B cell (primary cell): ENCODE results near the gene TSC22D1. TPM values are rescaled to one million over a fixed set of nuclear protein-coding genes. Genes with fewer than 3 reads are reported as not detected.

ENCODE experiments used
- ATAC-seq: fragments of 200-7000 bp; cut with Tn5 transposase; one replicate; pipeline ENCODE4 v1.10.0; 2021; ENCODE audit warnings: low read depth, mild to moderate bottlenecking, moderate number of reproducible peaks, moderate library complexity
- CTCF ChIA-PET: fragments of 350-600 bp; sonication (Branson Sonifier 250); formaldehyde crosslinking; loops from one replicate; lab custom pipeline; 2021; ENCODE audit warnings: antibody characterized with exemption, inconsistent platforms; lab: Charles Lee
- POLR2A ChIA-PET: fragments of 350-600 bp; sonication (Branson Sonifier 250); formaldehyde crosslinking; loops from one replicate; lab custom pipeline; 2021; ENCODE audit warnings: antibody characterized with exemption; lab: Charles Lee
- DNase-seq: peaks from one replicate; pipeline ENCODE4 v3.0.0; 2013
- H2AFZ ChIP-seq: 2 replicates; pipeline ENCODE4 v1.6.1; 2012; ENCODE audit warnings: mild to moderate bottlenecking, low read depth, low read length; ENCODE audit not compliant: insufficient read depth, poor library complexity, severe bottlenecking
- H3K27ac ChIP-seq, 2 donors: 1 replicate in 1 of 2; 2 replicates in 1 of 2; pipeline ENCODE4 v1.5.1; 2012 to 2013; ENCODE audit warnings: low read length in 2 of 2, mild to moderate bottlenecking in 2 of 2, moderate library complexity in 1 of 2
- H3K27me3 ChIP-seq, 4 experiments: fragments of 200-600 bp in 1 of 4; sonication (generic) in 1 of 4; replicated peaks in 1 of 4; 1 replicate in 2 of 4; 2 replicates in 2 of 4; pipeline versions ENCODE4 v1.6.1 to v1.7.0; 2013 to 2016; ENCODE audit warnings: low read length in 3 of 4, mild to moderate bottlenecking in 2 of 4, mixed read lengths in 1 of 4, moderate library complexity in 1 of 4; ENCODE audit not compliant: insufficient read depth in 4 of 4, control insufficient read depth in 3 of 4; ENCODE audit errors: control extremely low read depth in 1 of 4
- H3K36me3 ChIP-seq, 2 experiments: replicated peaks in 1 of 2; 1 replicate in 1 of 2; 2 replicates in 1 of 2; pipeline versions ENCODE4 v1.6.1 to v1.7.1; 2013; ENCODE audit warnings: low read length in 1 of 2; ENCODE audit not compliant: insufficient read depth in 2 of 2, control insufficient read depth in 1 of 2; ENCODE audit errors: control extremely low read depth in 1 of 2, extremely low read depth in 1 of 2
- H3K4me1 ChIP-seq, 2 donors: fragments of 200-600 bp in 1 of 2; sonication (generic) in 1 of 2; 1 replicate in 1 of 2; 2 replicates in 1 of 2; pipeline versions ENCODE4 v1.5.1 to v1.6.1; 2013 to 2017; ENCODE audit warnings: low read length in 2 of 2; ENCODE audit not compliant: control insufficient read depth in 2 of 2, insufficient read depth in 2 of 2
- H3K4me2 ChIP-seq: replicated peaks from 2 replicates; pipeline ENCODE3; 2012; ENCODE audit warnings: mild to moderate bottlenecking, low read depth, low read length; ENCODE audit not compliant: poor library complexity, severe bottlenecking
- H3K4me3 ChIP-seq, 5 experiments: fragments of 200-600 bp in 1 of 5; sonication (generic) in 1 of 5; 1 replicate in 3 of 5; 2 replicates in 2 of 5; pipeline versions ENCODE4 v1.5.1 to v1.7.0; 2011 to 2016; ENCODE audit warnings: low read length in 4 of 5, mild to moderate bottlenecking in 4 of 5, low read depth in 2 of 5, control low read depth in 1 of 5, moderate library complexity in 1 of 5; ENCODE audit not compliant: insufficient read depth in 1 of 5; ENCODE audit errors: control extremely low read depth in 1 of 5, extremely low read depth in 1 of 5
- H3K79me2 ChIP-seq: fragments of 200-600 bp; sonication (generic); one replicate; pipeline ENCODE4 v1.6.0; 2016; ENCODE audit warnings: low read length; ENCODE audit not compliant: control insufficient read depth, insufficient read depth
- H3K9ac ChIP-seq: fragments of 200-600 bp; sonication (generic); 2 replicates; pipeline ENCODE4 v1.6.1; 2017; ENCODE audit warnings: mild to moderate bottlenecking, low read length, moderate library complexity
- H3K9me3 ChIP-seq, 3 donors: one replicate each; pipeline versions ENCODE4 v1.6.1 to v1.7.1; 2013; ENCODE audit warnings: low read length in 2 of 3; ENCODE audit not compliant: control insufficient read depth in 2 of 3, insufficient read depth in 1 of 3; ENCODE audit errors: control extremely low read depth in 1 of 3
- H4K20me1 ChIP-seq: 2 replicates; pipeline ENCODE4 v1.6.0; 2012; ENCODE audit warnings: mild to moderate bottlenecking, low read length; ENCODE audit not compliant: insufficient read depth, control insufficient read depth, poor library complexity, severe bottlenecking
- H3K27ac Mint-ChIP-seq: one replicate; pipeline ENCODE4 v1.8.0; 2021; ENCODE audit warnings: mixed read lengths
- H3K27me3 Mint-ChIP-seq: one replicate; pipeline ENCODE4 v1.8.0; 2021; ENCODE audit warnings: mixed read lengths
- H3K4me1 Mint-ChIP-seq: one replicate; pipeline ENCODE4 v1.8.0; 2021; ENCODE audit warnings: mixed read lengths
- H3K4me3 Mint-ChIP-seq: one replicate; pipeline ENCODE4 v1.8.0; 2021; ENCODE audit warnings: mixed read lengths
- H3K9me3 Mint-ChIP-seq: one replicate; pipeline ENCODE4 v1.8.0; 2022; ENCODE audit warnings: mixed read lengths; ENCODE audit not compliant: insufficient read depth
- EZH2 ChIP-seq: IDR thresholded peaks from 2 replicates; pipeline ENCODE4 v1.6.1; 2012; ENCODE audit warnings: borderline replicate concordance, low read depth, mild to moderate bottlenecking, moderate library complexity, low read length; ENCODE audit not compliant: insufficient read depth, poor library complexity, severe bottlenecking
- WGBS: methylation state at CpG from one replicate; pipeline ENCODE4 v1.1.5; 2013; ENCODE audit warnings: missing lambda C conversion rate; ENCODE audit not compliant: insufficient coverage; 5-methylcytosine and 5-hydroxymethylcytosine counted together
- intact Hi-C: fragments of 100-400 bp; cut with micrococcal nuclease; formaldehyde crosslinking; loops from one replicate; pipeline ENCODE4 v1.10.0; 2022
- polyA plus RNA-seq: library from polyadenylated mRNA; depleted of rRNA; stranded (reverse); fragments of >200 nt; gene quantifications from 2 replicates; pipeline ENCODE4 v1.2.3, GENCODE V29; 2012
- total RNA-seq, 2 donors: library from RNA; stranded (reverse); fragments of 120-200 nt in 1 of 2; gene quantifications; 1 replicate in 1 of 2; 2 replicates in 1 of 2; pipeline versions ENCODE4 v1.2.3 to v1.2.4, GENCODE V29; 2013 to 2022
- TF ChIP-seq, protein P1 (sequence below): fragments of 200-600 bp; IDR thresholded peaks from one replicate; pipeline ENCODE4 v1.8.0; 2022; ENCODE audit warnings: antibody characterized with exemption, mild to moderate bottlenecking

TSC22D1 gene
- total and polyA plus RNA-seq, 2 donors (not counting 1 experiment from before 2014, with no cell fraction given): 7.0 to 36.6 TPM

DNA sequence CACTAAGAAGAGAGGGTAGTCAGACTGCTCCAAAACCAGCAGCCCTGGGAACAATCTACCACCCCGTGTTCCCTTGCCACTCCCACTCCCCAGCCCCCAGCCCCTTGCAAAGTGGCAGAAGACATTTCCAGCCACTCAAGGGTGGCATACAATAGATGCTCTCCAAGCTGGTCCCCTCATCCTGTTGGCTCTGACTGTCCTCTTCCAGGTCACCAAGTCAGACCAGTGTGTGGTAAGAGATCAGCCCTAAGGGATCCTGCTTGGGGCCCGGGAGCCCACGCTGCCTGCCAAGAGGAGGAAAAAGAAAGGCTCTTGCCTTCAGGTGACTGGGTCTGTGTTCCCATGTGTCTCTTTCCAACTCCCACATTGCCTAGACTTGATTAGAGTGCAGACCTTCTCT lies 177.5 kb downstream of the TSC22D1 start:
- no peak overlapping the region for H2AFZ ChIP-seq
- H3K27me3 Mint-ChIP-seq: peaks cover 15% of the 10 kb centered on the region
- no peak overlapping the region for H3K27ac ChIP-seq
- DNase-seq (no peak), ATAC-seq (no peak)
- H3K4me1 Mint-ChIP-seq: no peaks in the 10 kb centered on the region
- no peaks in the 10 kb centered on the region for H3K9me3 Mint-ChIP-seq
- POLR2A ChIA-PET: no interaction called here
- no peak overlapping the region for H3K9ac ChIP-seq
- H3K4me1 ChIP-seq: no peaks in the 10 kb centered on the region
- H3K36me3 ChIP-seq: no peaks in the 10 kb centered on the region
- no CpG with 5 or more reads among the region's 3 CpGs for WGBS
- no peaks in the 10 kb centered on the region for H4K20me1 ChIP-seq
- H3K27me3 ChIP-seq: peaks cover 0 to 2% (median 0%) of the 10 kb centered on the region in 4 experiments
- H3K79me2 ChIP-seq: no peaks in the 10 kb centered on the region
- no peak overlapping the region for H3K4me3 ChIP-seq
- H3K4me2 ChIP-seq: no peak overlapping the region
- no peak overlapping the region for H3K4me3 Mint-ChIP-seq
- TF ChIP-seq, protein P1, sequence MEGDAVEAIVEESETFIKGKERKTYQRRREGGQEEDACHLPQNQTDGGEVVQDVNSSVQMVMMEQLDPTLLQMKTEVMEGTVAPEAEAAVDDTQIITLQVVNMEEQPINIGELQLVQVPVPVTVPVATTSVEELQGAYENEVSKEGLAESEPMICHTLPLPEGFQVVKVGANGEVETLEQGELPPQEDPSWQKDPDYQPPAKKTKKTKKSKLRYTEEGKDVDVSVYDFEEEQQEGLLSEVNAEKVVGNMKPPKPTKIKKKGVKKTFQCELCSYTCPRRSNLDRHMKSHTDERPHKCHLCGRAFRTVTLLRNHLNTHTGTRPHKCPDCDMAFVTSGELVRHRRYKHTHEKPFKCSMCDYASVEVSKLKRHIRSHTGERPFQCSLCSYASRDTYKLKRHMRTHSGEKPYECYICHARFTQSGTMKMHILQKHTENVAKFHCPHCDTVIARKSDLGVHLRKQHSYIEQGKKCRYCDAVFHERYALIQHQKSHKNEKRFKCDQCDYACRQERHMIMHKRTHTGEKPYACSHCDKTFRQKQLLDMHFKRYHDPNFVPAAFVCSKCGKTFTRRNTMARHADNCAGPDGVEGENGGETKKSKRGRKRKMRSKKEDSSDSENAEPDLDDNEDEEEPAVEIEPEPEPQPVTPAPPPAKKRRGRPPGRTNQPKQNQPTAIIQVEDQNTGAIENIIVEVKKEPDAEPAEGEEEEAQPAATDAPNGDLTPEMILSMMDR: no peak
- no peak for TF ChIP-seq EZH2
- no peak overlapping the region for H3K27ac Mint-ChIP-seq
- CTCF ChIA-PET: interaction anchor here (1.6 kb wide), 1 partner anchor 39 kb away, joined by 3 read pairs; no protein-coding TSS in a partner anchor
- H3K9me3 ChIP-seq: no peaks in the 10 kb centered on the region
- intact Hi-C loops: no loop called here

DNA sequence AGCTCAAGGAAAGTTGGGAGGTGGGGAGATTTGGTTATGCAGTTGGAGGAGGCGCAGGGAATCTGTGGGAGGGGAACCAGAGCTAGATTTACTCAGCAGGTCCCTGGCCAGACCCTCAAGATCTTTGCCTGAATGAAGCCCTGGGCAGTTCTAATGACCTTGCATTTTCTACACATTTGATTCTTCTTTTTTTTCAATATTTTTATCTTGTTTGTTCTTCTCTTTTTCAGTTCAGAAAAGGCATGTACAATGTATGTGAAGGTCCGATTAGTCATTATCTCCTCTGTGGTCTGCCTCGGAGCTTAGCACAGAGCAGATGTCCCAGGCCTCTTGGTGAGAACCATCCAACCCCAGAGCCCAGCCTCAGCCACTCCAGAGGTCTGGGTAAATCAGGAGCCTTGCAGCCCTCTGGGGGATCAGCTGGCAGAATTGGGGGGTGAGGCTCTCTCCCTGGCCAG lies 178.3 kb downstream of the TSC22D1 start:
- H4K20me1 ChIP-seq: no peaks in the 10 kb centered on the region
- intact Hi-C loops: no loop called here
- H3K9ac ChIP-seq: no peak overlapping the region
- H3K27me3 ChIP-seq: peaks cover 0 to 2% (median 0%) of the 10 kb centered on the region in 4 experiments
- Mint-ChIP-seq H3K27ac (no peak overlapping the region), H3K4me3 (no peak overlapping the region), H3K27me3 (peaks cover 21% of the 10 kb centered on the region), H3K9me3 (no peaks in the 10 kb centered on the region), H3K4me1 (no peaks in the 10 kb centered on the region)
- CTCF ChIA-PET: interaction anchor here (1.6 kb wide), 1 partner anchor 39 kb away, joined by 3 read pairs; no protein-coding TSS in a partner anchor
- no peak overlapping the region for H2AFZ ChIP-seq
- no peaks in the 10 kb centered on the region for H3K36me3 ChIP-seq
- POLR2A ChIA-PET: interaction anchor here (0.6 kb wide), 1 partner anchor 15 kb away, joined by 3 read pairs; no protein-coding TSS in a partner anchor
- no peak overlapping the region for H3K27ac ChIP-seq
- no peak overlapping the region for H3K4me2 ChIP-seq
- 65% methylated on average over 2 of the region's 3 CpGs for WGBS
- no peaks in the 10 kb centered on the region for H3K4me1 ChIP-seq
- DNase-seq (no peak), ATAC-seq (no peak)
- H3K9me3 ChIP-seq: no peaks in the 10 kb centered on the region
- TF ChIP-seq, protein P1: no peak
- no peak for TF ChIP-seq EZH2
- no peaks in the 10 kb centered on the region for H3K79me2 ChIP-seq
- no peak overlapping the region for H3K4me3 ChIP-seq
